Measurements from ENCODE around the gene PTCD2.

The PTCD2 gene

GRCh38 chr5:72407541-72407940, 87.4 kb downstream of the PTCD2 start:
- H3K4me3 ChIP-seq (ENCODE audit: low read length) = no peak overlapping the region
- TF ChIP-seq, protein P1, sequence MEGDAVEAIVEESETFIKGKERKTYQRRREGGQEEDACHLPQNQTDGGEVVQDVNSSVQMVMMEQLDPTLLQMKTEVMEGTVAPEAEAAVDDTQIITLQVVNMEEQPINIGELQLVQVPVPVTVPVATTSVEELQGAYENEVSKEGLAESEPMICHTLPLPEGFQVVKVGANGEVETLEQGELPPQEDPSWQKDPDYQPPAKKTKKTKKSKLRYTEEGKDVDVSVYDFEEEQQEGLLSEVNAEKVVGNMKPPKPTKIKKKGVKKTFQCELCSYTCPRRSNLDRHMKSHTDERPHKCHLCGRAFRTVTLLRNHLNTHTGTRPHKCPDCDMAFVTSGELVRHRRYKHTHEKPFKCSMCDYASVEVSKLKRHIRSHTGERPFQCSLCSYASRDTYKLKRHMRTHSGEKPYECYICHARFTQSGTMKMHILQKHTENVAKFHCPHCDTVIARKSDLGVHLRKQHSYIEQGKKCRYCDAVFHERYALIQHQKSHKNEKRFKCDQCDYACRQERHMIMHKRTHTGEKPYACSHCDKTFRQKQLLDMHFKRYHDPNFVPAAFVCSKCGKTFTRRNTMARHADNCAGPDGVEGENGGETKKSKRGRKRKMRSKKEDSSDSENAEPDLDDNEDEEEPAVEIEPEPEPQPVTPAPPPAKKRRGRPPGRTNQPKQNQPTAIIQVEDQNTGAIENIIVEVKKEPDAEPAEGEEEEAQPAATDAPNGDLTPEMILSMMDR (IDR thresholded peaks at IDR 0.05; ENCODE audit: insufficient read depth, low read depth, low read length, missing control alignments) = no peak
- DNase-seq (ENCODE audit: low read depth) = no peak

DNA sequence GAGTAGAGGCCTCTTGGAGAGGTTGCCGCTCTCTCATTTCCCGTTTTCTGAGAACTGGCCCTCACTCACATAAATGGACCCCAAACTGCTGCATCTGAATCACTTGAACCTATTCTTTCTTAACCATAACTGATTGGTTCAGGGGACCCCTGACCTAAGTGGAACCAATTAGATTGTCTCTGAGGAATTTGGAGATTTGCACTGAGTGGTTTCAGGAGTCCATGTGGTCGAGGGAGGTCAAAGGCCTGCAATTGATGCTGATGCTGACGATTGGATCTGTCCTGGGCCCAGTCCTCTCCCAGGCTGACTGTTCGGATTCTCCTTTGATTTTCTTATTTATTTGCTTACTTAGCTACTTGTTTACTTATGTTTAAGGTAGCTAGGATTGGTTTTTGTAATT, 88.0 kb downstream of the PTCD2 start:
- TF ChIP-seq, protein P1 (IDR thresholded peaks at IDR 0.05; ENCODE audit: insufficient read depth, low read depth, low read length, missing control alignments) = no peak
- no peak for DNase-seq (ENCODE audit: low read depth)
- no peak overlapping the region for H3K4me3 ChIP-seq (ENCODE audit: low read length)

DNA sequence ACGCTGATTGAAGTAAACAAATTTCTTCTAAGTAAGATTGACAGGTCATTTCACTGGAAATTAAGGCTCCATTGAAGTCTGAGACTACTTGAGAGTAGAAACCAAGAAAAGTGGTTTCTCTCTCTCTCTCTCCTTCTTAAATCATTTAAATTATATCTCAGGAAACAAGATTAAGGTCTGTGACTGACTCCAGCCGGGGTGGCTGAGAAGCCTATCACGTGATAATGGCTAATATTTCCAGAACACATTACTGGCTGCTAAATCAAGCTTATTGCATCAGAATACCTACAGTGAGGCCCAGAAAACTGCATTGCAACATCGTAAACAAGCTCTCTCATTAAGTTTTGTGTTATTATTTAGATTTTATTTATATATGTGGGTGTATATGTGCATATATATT, 88.4 kb downstream of the PTCD2 start:
- H3K4me3 ChIP-seq (ENCODE audit: low read length) = no peak overlapping the region
- no peak for DNase-seq (ENCODE audit: low read depth)
- TF ChIP-seq, protein P1 (IDR thresholded peaks at IDR 0.05; ENCODE audit: insufficient read depth, low read depth, low read length, missing control alignments) = no peak

GRCh38 chr5:72410688-72411295, 90.6 kb downstream of the PTCD2 start:
- TF ChIP-seq, protein P1 (IDR thresholded peaks at IDR 0.05; ENCODE audit: insufficient read depth, low read depth, low read length, missing control alignments) = no peak
- DNase-seq (ENCODE audit: low read depth) = no peak
- H3K4me3 ChIP-seq (ENCODE audit: low read length) = no peak overlapping the region

- no peak overlapping the region for H3K4me3 ChIP-seq (ENCODE audit: low read length)
- no peak for DNase-seq (ENCODE audit: low read depth)
- TF ChIP-seq, protein P1 (IDR thresholded peaks at IDR 0.05; ENCODE audit: insufficient read depth, low read depth, low read length, missing control alignments) = no peak
Observed at GRCh38 chr5:72412283-72413055, 92.3 kb downstream of the PTCD2 start.

DNA sequence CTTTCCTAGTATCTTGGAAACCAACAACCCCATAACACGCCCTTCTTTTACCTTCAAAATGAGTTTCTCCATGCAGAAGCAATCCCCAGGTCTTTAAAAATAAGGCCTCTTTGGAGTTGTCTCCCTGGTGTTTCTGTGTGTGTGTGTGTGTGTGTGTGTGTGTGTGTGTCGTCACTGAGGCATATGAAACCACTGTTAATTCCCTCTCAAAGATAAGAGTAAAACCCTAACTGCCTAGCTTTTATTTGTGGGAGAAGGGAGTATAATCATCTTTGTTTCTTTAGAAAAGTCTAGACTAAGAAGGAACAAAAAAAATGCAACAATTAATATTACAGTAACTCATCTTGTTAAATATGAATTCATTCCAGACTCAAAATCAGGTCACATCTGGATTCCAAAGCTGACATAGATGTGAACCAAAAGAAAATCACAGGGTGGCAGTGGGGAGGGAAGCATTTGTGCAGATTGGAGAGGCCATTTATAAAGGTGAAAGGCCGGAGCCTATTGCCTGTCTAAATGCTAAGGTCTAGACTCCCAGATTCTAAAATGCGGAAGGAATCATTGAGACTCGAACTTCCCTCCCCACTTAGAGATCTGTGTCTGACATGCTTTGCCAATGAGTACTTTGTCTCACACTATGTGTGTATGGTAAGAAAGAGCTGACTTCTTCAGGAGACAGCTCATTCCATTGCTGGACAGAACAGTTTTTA, 95.6 kb downstream of the PTCD2 start:
- TF ChIP-seq, protein P1 (IDR thresholded peaks at IDR 0.05; ENCODE audit: insufficient read depth, low read depth, low read length, missing control alignments) = no peak
- no peak for DNase-seq (ENCODE audit: low read depth)
- H3K4me3 ChIP-seq (ENCODE audit: low read length) = no peak overlapping the region
